ENCODE data around the gene SLC39A9.

The SLC39A9 gene

DNA sequence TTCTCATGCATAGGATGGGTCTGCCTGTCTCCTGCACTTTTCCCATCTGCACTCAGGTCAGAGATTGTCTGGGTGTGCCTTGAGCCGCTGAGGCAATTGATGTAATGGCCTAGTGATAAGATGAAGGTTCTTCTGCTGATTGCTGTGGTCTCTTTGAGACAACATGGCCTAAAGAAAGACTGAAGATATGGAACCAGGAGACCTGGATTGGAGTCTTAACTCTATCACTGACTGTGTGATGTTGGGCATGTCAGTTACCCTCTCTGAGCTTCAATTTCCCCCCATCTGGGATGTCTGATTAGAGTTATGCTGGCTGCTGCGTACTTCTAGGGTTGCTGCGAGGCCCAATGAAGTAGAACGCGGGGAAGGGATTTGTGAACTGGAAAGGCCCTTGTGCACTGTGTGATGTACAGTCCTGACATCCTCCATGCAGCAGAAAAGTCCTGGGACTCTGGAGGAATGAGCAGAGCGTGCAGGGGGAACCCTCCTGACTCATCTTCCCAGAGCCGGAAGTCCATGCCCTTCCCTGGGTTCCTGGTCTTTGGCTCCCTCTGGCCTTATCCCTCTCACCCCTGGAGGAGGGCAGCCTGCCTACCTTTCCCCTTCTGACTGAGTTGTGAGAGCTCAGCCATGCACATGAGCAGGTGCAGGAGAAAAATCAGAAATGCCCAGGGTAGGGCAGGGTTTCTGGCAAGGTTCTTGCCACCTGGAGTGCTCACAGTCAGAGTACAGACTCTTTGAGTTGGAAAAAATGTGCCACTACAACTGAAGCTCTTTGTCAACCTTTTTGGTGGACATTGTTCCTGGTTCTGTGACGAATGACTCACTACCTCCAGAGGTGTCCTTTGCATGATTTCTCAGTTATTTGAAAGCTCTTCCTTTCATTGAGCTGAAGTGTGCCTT is 107.1 kb downstream of the SLC39A9 start:
- DNase-seq = no peak

DNA sequence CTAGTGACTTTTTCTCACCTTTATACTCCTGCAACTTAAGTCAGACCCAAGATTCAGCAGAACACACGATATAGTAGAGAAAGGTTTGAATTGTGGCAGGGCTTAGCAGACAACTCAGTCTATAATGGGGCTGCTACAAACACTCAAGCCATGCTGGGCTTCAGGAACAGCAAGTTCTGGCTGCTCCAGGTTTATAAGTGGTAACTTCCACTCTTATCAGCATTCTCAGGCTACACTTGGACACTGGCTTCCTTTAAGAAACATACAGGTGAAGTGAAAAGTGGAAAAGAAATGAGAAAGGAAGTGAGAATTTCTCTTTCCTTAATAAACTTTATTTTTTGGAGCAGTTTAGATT is 107.7 kb downstream of the SLC39A9 start:
- no peak for DNase-seq

Data from activated CD8-positive, alpha-beta memory T cell treated with anti-CD3 and anti-CD28 coated beads for 24 hours (primary cell).